HuH-7.5 (cell line): ENCODE data around the gene ADAP1.

Experiments
- DNase-seq: peaks from one replicate; pipeline ENCODE4 v3.0.0; 2011; ENCODE audit warnings: low spot score

ADAP1 gene

DNA sequence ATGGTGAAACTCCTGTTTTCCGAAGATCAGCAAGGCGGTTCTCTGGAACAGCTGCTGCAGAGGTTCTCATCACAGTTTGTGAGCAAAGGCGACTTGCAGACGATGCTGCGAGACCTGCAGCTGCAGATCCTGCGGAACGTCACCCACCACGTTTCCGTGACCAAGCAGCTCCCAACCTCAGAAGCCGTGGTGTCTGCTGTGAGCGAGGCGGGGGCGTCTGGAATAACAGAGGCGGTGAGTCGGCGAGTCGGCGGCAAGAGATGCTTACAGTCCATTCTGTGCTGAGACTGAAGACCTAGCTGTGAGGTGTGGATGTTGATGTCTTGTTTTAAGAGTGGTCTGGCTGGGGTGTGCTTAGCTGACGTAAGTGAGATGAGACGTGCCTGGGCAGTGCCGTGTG, 94.3 kb downstream of the ADAP1 start:
- DNase-seq: no peak

DNA sequence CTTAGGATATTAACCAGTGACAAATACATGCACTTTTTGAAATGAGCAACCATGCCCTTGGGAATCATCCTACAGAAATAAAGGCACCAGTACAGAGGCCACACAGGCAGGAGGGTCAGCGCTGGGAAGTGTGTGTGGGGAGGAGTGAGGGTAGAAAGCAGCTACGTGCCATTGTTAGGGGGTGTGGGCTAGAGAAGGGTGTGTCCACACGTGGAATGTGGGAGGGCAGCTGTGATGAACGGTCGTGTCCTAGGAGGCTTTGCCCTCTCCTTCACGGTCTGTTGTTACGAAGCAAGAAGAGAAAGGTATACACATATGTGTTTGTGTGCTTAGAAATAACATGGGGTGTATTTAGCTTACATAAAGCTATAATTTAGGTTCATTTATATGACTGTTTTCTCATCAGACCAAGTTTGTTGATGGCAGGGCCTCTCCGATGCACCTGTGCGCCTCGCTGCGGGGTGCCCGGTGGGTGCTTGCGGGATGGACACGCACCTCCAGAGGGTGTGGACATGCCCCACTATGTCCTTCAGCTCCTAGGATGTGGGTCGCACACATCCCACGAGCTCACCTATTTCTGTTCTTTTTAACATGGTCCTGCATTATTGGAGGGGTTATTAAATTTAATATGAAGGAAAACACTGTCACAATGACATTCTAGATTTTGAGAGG, 95.0 kb downstream of the ADAP1 start:
- no peak for DNase-seq

DNA sequence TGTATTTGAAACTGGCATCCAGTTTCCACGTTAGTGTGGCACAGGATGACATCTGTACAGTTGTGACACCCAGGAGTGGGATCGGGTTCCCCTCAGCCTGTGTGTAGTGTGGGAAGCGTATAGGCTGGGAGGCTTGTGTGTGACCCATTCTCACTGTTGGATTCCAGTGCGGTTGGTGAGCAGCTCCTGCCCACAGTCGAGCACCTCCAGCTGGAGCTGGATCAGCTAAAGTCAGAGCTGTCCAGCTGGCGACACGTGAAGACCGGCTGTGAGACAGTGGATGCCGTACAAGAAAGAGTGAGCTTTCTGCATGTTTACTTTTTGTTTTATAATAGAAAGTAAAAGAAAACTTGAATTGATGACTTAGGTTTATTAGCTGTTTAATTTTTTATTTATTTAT, 96.8 kb downstream of the ADAP1 start:
- DNase-seq: no peak

DNA sequence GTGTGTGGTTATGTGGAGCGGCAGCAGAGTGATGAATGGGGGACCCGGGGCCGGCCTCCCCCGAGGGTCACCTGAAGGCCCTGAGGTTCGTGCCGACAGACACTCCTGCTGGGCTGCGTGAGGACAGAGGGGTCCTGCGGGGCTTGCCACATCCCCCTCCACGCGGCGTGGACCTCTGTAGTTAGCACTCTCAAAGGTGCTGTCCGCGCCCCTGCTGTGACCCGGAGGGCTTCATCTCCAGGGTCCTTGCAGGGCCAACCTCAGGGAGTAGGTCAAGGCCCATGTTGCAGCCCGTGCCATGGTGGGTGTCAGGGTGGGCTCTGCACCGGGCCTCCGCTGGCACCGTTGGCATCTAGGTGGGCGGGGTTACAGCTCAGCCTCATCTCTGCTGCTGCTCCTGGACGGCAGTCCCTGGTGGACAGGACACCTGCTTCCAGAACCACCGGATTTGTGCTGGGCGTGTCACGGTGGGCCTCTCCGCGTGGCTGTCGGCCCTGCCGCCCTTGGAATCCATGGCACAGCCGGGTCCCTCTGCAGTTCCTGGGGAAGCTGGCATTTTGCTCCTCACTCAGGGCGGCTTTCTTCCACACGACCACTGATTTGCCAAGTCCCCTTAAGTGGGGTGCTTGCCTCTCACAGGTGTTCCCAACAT, 97.9 kb downstream of the ADAP1 start:
- DNase-seq: no peak

DNA sequence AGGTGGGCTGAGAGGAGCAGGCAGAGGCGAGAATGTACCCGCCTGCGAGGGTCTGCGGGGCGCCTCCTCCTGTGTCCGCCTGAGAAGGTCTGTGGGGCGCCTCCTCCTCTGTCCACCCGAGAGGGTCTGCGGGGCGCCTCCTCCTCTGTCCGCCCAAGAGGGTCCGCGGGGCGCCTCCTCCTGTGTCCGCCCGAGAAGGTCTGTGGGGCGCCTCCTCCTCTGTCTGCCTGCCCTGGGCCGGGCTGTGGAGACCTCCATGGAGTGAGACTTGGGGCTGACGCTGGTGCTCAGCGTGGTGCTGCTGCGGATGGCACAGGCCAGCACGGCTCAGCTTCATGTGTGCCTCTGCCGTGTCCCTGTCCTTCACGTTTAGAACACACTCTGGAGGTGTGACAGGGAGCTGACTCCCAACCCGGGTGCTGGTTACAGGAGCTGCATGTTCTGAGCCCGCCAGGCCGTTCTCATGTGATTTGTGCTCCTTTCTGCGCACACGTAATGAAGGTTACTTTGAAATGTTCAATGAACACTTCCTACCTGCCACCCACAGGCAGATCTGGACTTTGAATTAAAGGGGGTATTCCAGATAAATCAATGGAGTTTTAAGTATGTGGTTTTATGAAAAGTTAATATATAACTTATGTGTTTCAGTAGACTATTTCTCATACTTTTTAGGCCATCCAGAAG, 98.7 kb downstream of the ADAP1 start:
- no peak for DNase-seq

DNA sequence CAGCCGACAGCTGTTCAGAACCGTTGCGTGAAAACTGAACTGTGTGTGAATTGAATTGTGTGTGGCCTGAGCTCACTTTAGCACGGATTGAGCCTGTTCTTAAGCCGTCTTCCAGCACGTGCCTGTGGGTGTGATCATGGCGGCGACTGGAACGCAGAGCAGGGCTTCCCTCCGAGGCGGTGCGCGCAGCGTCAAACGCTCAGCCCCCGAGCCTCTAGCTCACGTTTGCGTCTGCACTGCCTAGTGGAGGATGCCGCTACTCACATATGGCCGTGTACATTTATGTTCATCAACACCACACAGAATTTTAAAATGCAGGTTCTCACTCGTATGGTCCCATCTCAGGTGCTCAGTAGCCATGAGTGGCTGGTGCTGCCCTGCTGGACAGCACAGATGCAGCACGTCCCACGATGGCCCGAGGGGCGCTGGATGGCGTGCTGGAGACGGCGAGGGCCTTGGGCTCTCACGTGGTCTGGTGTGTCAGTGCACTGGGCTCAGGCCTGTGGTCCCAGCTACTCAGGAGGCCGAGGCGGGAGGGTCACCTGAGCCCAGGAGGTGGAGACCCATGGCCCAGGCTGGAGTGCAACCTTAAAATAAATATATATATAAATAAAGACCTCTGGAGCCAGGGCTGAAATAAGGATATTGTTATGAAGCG, 100.2 kb downstream of the ADAP1 start:
- DNase-seq: no peak

DNA sequence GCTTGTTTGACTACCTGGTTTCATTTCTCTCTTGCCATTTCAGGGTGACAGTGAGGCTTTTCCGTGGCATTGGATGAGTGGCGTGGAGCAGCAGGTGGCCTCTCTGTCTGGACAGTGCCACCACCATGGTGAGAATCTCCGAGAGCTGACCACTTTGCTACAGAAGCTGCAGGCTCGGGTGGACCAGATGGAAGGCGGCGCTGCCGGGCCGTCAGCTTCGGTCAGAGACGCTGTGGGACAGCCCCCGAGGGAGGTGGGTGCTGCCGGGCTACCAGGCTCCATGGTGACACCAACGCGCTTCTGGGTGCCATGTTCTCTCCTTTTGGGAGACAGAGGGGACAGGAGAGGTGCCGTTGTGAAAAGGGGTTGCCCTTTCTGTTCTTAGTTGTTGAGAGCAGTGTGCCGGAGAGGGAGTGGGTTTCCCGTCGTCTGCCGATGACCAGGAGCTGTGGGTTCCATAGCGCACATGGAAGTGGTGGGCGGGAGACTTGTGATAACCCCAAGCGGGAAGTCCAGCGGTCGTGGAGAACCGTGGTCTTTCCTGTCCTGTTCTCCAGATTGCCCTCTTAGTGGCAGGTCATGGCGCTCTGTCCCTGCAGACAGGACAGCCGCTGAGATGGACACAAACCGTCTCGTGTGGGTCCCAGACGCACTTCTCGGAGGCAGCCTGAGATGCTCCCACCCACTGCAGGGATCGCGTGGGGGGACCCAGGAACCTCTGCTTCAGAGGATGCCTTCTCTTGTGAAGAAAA, 100.9 kb downstream of the ADAP1 start:
- no peak for DNase-seq

DNA sequence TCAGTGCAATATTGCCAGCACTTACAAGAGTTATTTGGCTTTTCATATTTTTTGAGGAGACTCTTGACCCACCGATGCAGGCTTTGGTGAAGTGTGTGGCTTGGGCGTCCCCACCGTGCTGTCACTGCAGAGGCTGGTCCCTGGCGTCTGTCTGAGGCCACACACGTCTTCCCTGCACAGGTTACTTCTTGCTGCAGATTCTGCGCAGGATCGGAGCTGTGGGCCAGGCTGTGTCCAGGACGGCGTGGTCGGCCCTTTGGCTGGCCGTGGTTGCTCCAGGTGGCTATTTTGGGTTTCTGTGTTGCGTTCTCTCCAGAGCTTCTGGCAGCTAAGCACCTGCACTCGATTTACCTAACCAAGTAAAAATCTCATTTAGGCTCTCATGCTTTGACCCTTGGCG, 103.3 kb downstream of the ADAP1 start:
- DNase-seq: no peak

DNA sequence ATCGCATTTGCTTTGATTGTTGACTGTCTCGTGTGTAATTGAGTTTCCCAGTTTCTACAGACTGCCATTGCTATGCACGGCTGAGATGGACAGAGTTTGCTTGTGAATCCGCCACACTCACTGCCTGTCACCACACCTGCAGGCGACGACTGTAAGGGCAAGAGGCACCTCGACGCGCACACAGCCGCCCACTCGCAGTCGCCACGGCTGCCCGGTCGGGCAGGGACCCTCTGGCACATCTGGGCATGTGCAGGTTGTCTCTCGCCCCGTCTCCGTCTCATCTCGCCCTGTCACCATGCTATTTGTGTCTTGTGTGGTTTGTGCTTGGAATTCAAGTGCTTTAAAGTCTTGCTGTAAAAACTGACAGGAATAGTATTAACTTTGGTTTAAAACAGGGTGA, 104.7 kb downstream of the ADAP1 start:
- no peak for DNase-seq

DNA sequence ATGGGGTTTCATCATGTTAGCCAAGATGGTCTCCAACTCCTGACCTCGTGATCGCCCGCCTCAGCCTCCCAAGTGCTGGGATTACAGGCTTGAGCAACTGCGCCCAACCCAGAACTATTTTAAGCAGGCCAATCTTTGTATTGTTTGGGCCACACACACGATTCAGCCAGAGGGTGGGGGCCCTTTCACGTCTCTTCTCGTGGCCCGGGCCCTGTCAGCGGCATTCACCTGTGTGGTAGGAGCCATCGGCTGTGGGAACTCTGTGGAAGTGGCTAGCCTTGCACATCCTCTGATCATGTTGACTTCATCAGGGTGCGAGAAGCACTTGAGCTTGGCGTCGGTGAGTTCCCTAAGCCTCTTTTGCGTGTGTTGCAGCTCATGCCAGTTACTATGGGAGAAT, 105.3 kb downstream of the ADAP1 start:
- DNase-seq: no peak
